HL-60 (cell line): ENCODE data around the gene FGF14.

ENCODE experiments used
- DNase-seq, 2 experiments: peaks; one replicate each; pipeline ENCODE4 v3.0.0-alpha.2; 2010 to 2020; ENCODE audit warnings: low read depth in 1 of 2, low spot score in 1 of 2
- H3K27ac ChIP-seq: fragments of 250-450 bp; sonication (Bioruptor Pico); replicated peaks from 2 replicates; pipeline ENCODE4 v1.5.1; 2020; ENCODE audit warnings: mild to moderate bottlenecking, moderate library complexity
- H3K27me3 ChIP-seq: fragments of 250-450 bp; sonication (Bioruptor Pico); 2 replicates; pipeline ENCODE4 v1.5.1; 2021; ENCODE audit warnings: mild to moderate bottlenecking, moderate library complexity; ENCODE audit not compliant: insufficient read depth, poor library complexity, severe bottlenecking
- H3K4me3 ChIP-seq: replicated peaks from 2 replicates; pipeline ENCODE4 v1.5.1; 2011; ENCODE audit warnings: mild to moderate bottlenecking, control low read depth, low read length; ENCODE audit not compliant: insufficient read depth
- CTCF ChIP-seq: IDR thresholded peaks from one replicate; pipeline ENCODE4 v1.5.1; 2011; ENCODE audit warnings: low read length, control low read depth, inconsistent platforms; ENCODE audit not compliant: insufficient read depth
- GABPA ChIP-seq: IDR thresholded peaks from 2 replicates; pipeline ENCODE4 v1.6.1; 2012; ENCODE audit warnings: low read depth
- POLR2AphosphoS5 ChIP-seq: IDR thresholded peaks from 2 replicates; pipeline ENCODE4 v1.6.1; 2012; ENCODE audit warnings: low read depth
- REST ChIP-seq: IDR thresholded peaks from 2 replicates; pipeline ENCODE4 v1.6.1; 2012; ENCODE audit warnings: low read depth; ENCODE audit not compliant: insufficient replicate concordance
- SPI1 ChIP-seq: IDR thresholded peaks from 2 replicates; pipeline ENCODE4 v1.6.1; 2012; ENCODE audit warnings: low read depth, mild to moderate bottlenecking, borderline replicate concordance

The FGF14 gene

GRCh38 chr13:101707659-101708058 lies 694.2 kb downstream of the FGF14 start:
- H3K27ac ChIP-seq: no peak overlapping the region
- H3K4me3 ChIP-seq: no peak overlapping the region
- TF ChIP-seq GABPA (no peak), POLR2AphosphoS5 (no peak), REST (no peak), SPI1 (no peak), CTCF (no peak)
- no peaks in the 10 kb centered on the region for H3K27me3 ChIP-seq
- DNase-seq: no peak

- H3K27ac ChIP-seq: no peak overlapping the region
- peak; percentile 57 to 93 for DNase-seq
- H3K4me3 ChIP-seq: no peak overlapping the region
- H3K27me3 ChIP-seq: no peaks in the 10 kb centered on the region
- TF ChIP-seq POLR2AphosphoS5 (peak; percentile 89), GABPA (peak; percentile 24; the same call in 1 of the 2 replicates), CTCF (no peak)
Measured at GRCh38 chr13:101706651-101707050, 695.2 kb downstream of the FGF14 start.

GRCh38 chr13:101703838-101704237 lies 698.0 kb downstream of the FGF14 start:
- H3K27me3 ChIP-seq: no peaks in the 10 kb centered on the region
- H3K27ac ChIP-seq: no peak overlapping the region
- no peak overlapping the region for H3K4me3 ChIP-seq
- no peak for DNase-seq
- no peak for TF ChIP-seq CTCF
- no peak for TF ChIP-seq GABPA
- TF ChIP-seq SPI1: no peak
- TF ChIP-seq REST: no peak
- no peak for TF ChIP-seq POLR2AphosphoS5

GRCh38 chr13:101703081-101703480 lies 698.8 kb downstream of the FGF14 start:
- DNase-seq: no peak
- no peak for TF ChIP-seq CTCF
- no peak for TF ChIP-seq SPI1

More at GRCh38 chr13:101703081-101703480, 698.8 kb downstream of the FGF14 start:
- Histone ChIP-seq H3K27ac (no peak overlapping the region), H3K27me3 (no peaks in the 10 kb centered on the region), H3K4me3 (no peak overlapping the region)
